Calu3 (cell line): ENCODE data around the gene CRACDL. TPM values are rescaled to one million over a fixed set of nuclear protein-coding genes. Genes with fewer than 3 reads are reported as not detected.

Experiments used
- BruUV-seq: library from RNA; stranded (reverse); fragments of 400-500 nt; replicated peaks from 2 replicates; lab custom pipeline; 2021; lab: Mats Ljungman, UMichigan
- CTCF ChIA-PET: fragments of 300-600 bp; sonication (Branson Sonifier 250); formaldehyde crosslinking; loops from one replicate; lab custom pipeline; 2022; ENCODE audit warnings: antibody characterized with exemption; lab: Charles Lee
- DNase-seq: peaks from one replicate; pipeline ENCODE4 v3.0.0; 2022
- H3K27ac Mint-ChIP-seq: one replicate; pipeline ENCODE4 v1.8.0; 2022; ENCODE audit warnings: mixed read lengths; ENCODE audit not compliant: unreplicated experiment
- H3K27me3 Mint-ChIP-seq: one replicate; pipeline ENCODE4 v1.8.0; 2022; ENCODE audit warnings: mixed read lengths; ENCODE audit not compliant: unreplicated experiment
- H3K36me3 Mint-ChIP-seq: one replicate; pipeline ENCODE4 v1.8.0; 2022; ENCODE audit warnings: mild to moderate bottlenecking, moderate library complexity, mixed read lengths; ENCODE audit not compliant: insufficient read depth, unreplicated experiment
- H3K4me1 Mint-ChIP-seq: one replicate; pipeline ENCODE4 v1.8.0; 2022; ENCODE audit warnings: mild to moderate bottlenecking, low read depth, mixed read lengths; ENCODE audit not compliant: unreplicated experiment
- H3K4me3 Mint-ChIP-seq: one replicate; pipeline ENCODE4 v1.8.0; 2022; ENCODE audit warnings: mild to moderate bottlenecking, low read depth, moderate library complexity, mixed read lengths; ENCODE audit not compliant: unreplicated experiment
- H3K9me3 Mint-ChIP-seq: one replicate; pipeline ENCODE4 v1.8.0; 2022; ENCODE audit warnings: low read depth, mixed read lengths; ENCODE audit not compliant: unreplicated experiment
- CTCF ChIP-seq: fragments of 200-600 bp; IDR thresholded peaks from one replicate; pipeline ENCODE4 v1.8.0; 2022; ENCODE audit warnings: antibody characterized with exemption; ENCODE audit not compliant: unreplicated experiment
- intact Hi-C: fragments of 100-400 bp; cut with micrococcal nuclease; formaldehyde crosslinking; loops from one replicate; pipeline ENCODE4 v1.10.0; 2022; ENCODE audit not compliant: unreplicated experiment
- total RNA-seq: library from RNA; stranded (reverse); gene quantifications from 2 replicates; pipeline ENCODE4 v1.2.3, GENCODE V29; 2022

The CRACDL gene
- total RNA-seq, 1 experiment from 2014 or later = 16.2 TPM

- Mint-ChIP-seq H3K27me3 (no peaks in the 10 kb centered on the region), H3K36me3 (peaks cover 5% of the 10 kb centered on the region), H3K4me1 (peaks cover 19% of the 10 kb centered on the region), H3K9me3 (no peaks in the 10 kb centered on the region), H3K27ac (no peak overlapping the region), H3K4me3 (no peak overlapping the region)
- BruUV-seq = no TSS peak
- TF ChIP-seq CTCF = no peak
- CTCF ChIA-PET = no interaction called here
- intact Hi-C loops = no loop called here
- DNase-seq = no peak
Observed at GRCh38 chr2:98842136-98842535, 93.9 kb downstream of the CRACDL start.

DNA sequence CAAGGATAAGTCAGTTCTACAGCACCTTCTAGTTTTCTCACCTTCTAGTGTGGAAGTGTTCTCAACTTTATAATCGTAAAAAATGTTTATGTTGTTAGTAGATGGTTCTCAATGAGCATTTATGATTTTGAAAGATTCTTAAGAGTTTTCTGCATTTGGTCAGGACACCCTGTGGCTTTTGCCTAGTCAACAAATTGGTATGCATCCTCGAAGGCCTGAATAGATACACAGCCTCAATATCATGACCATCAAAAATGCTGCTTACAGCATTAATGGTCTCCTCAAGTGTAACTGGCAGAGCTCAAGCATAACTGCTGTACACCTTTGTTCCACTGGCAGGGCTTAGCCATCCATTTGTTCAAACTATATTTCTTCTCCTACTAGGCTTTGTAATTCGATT is 96.7 kb downstream of the CRACDL start:
- Mint-ChIP-seq H3K9me3 (no peaks in the 10 kb centered on the region), H3K27ac (no peak overlapping the region), H3K36me3 (no peaks in the 10 kb centered on the region), H3K4me1 (peaks cover 26% of the 10 kb centered on the region), H3K27me3 (no peaks in the 10 kb centered on the region), H3K4me3 (no peak overlapping the region)
- intact Hi-C loops = loop anchor here (10.0 kb wide), 1 partner anchor 114 kb away; no protein-coding TSS in a partner anchor
- CTCF ChIA-PET = interaction anchor here (3.5 kb wide), 1 partner anchor 190 kb away, joined by 25 read pairs; no protein-coding TSS in a partner anchor
- no peak for DNase-seq
- TF ChIP-seq CTCF = no peak
- no TSS peak for BruUV-seq

- Mint-ChIP-seq H3K36me3 (no peaks in the 10 kb centered on the region), H3K4me1 (peaks cover 8% of the 10 kb centered on the region), H3K9me3 (no peaks in the 10 kb centered on the region), H3K4me3 (no peak overlapping the region), H3K27me3 (no peaks in the 10 kb centered on the region), H3K27ac (no peak overlapping the region)
- no TSS peak for BruUV-seq
- no peak for DNase-seq
- intact Hi-C loops = loop anchor here (10.0 kb wide), 1 partner anchor 111 kb away; no protein-coding TSS in a partner anchor
- CTCF ChIA-PET = interaction anchor here (3.5 kb wide), 1 partner anchor 186 kb away, joined by 25 read pairs; no protein-coding TSS in a partner anchor
- TF ChIP-seq CTCF = no peak
Observed at GRCh38 chr2:98835831-98836385, 100.1 kb downstream of the CRACDL start.

DNA sequence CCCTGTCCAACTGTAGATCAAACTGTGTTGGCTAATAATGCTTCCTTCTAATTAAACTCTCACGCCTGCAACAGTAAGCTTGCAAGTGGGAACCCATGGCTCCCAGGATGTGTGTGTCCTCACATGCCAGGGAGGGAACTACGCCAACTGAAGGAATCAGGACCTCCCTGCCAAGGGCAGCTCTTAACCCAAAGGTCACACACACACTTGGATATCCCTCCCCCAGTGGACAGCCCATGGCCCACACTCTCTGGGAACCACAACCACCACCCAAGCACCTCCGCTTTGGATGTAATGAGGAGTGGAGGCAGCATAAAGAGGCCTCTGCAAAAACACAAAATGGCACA is 102.1 kb downstream of the CRACDL start:
- Mint-ChIP-seq H3K4me3 (no peak overlapping the region), H3K27me3 (no peaks in the 10 kb centered on the region), H3K4me1 (peaks cover 8% of the 10 kb centered on the region), H3K36me3 (peaks cover 4% of the 10 kb centered on the region), H3K27ac (no peak overlapping the region), H3K9me3 (no peaks in the 10 kb centered on the region)
- BruUV-seq = no TSS peak
- CTCF ChIA-PET = no interaction called here
- DNase-seq = no peak
- intact Hi-C loops = loop anchor here (10.0 kb wide), 1 partner anchor 109 kb away; no protein-coding TSS in a partner anchor
- TF ChIP-seq CTCF = no peak
